HEK293 (cell line): Measurements from ENCODE around the gene XKR7.

ENCODE experiments used
- CTCF ChIA-PET: fragments of 350-600 bp; formaldehyde crosslinking; extraction: SDS; loops from one replicate; lab custom pipeline; 2021; ENCODE audit warnings: antibody characterized with exemption; lab: Yijun Ruan, JAX
- POLR2A ChIA-PET: fragments of 300-600 bp; formaldehyde crosslinking; extraction: SDS; loops from one replicate; lab custom pipeline; 2020; ENCODE audit warnings: antibody characterized with exemption, inconsistent platforms; lab: Yijun Ruan, JAX
- H3K27ac ChIP-seq: fragments of 200-500 bp; sonication (Bioruptor generic); 2 replicates; pipeline ENCODE4 v1.5.1; 2014; ENCODE audit warnings: low read depth, low read length, control low read depth, inconsistent platforms; ENCODE audit errors: extremely low read depth
- H3K36me3 ChIP-seq, 2 experiments: fragments of 200-500 bp in 1 of 2; sonication (Bioruptor generic) in 1 of 2; 1 replicate in 1 of 2; 2 replicates in 1 of 2; pipeline ENCODE4 v1.5.1; 2014 to 2017; ENCODE audit warnings: inconsistent platforms in 2 of 2, low read length in 2 of 2; ENCODE audit not compliant: control insufficient read depth in 2 of 2, insufficient read depth in 1 of 2
- H3K4me1 ChIP-seq: fragments of 200-500 bp; sonication (Bioruptor generic); 2 replicates; pipeline ENCODE4 v1.5.1; 2014; ENCODE audit warnings: mild to moderate bottlenecking, low read length, inconsistent platforms; ENCODE audit not compliant: control insufficient read depth, insufficient read depth
- H3K4me3 ChIP-seq: 2 replicates; pipeline ENCODE4 v1.5.1; 2011; ENCODE audit warnings: low read depth, mild to moderate bottlenecking, control low read depth, low read length, moderate library complexity
- H3K9me3 ChIP-seq: fragments of 200-500 bp; sonication (Bioruptor generic); 2 replicates; pipeline ENCODE4 v1.5.1; 2014; ENCODE audit warnings: low read depth, low read length, inconsistent platforms; ENCODE audit not compliant: control insufficient read depth, insufficient read depth
- KLF9 ChIP-seq: fragments of 450-650 bp; formaldehyde crosslinking; IDR thresholded peaks from 2 replicates; pipeline ENCODE4 v1.5.1; 2016; ENCODE audit warnings: missing biosample characterization, missing genetic modification characterization, low read depth
- YY2 ChIP-seq: fragments of 450-650 bp; formaldehyde crosslinking; IDR thresholded peaks from 2 replicates; pipeline ENCODE4 v1.5.1; 2016; ENCODE audit warnings: missing biosample characterization, missing genetic modification characterization
- ZFP37 ChIP-seq: fragments of 450-650 bp; formaldehyde crosslinking; IDR thresholded peaks from 2 replicates; pipeline ENCODE4 v1.5.1; 2016; ENCODE audit warnings: missing biosample characterization, missing genetic modification characterization
- ZNF266 ChIP-seq: fragments of 450-650 bp; formaldehyde crosslinking; IDR thresholded peaks from 2 replicates; pipeline ENCODE4 v1.5.1; 2016; ENCODE audit warnings: missing biosample characterization, missing genetic modification characterization, low read depth
- ZNF280C ChIP-seq: fragments of 450-650 bp; formaldehyde crosslinking; IDR thresholded peaks from 2 replicates; pipeline ENCODE4 v1.5.1; 2016; ENCODE audit warnings: missing biosample characterization, missing genetic modification characterization
- ZNF335 ChIP-seq: fragments of 450-650 bp; formaldehyde crosslinking; conservative IDR thresholded peaks from 2 replicates; pipeline ENCODE4 v1.5.1; 2016; ENCODE audit warnings: missing biosample characterization, missing genetic modification characterization
- ZNF571 ChIP-seq: fragments of 450-650 bp; formaldehyde crosslinking; IDR thresholded peaks from 2 replicates; pipeline ENCODE4 v1.5.0; 2017; ENCODE audit warnings: missing biosample characterization, missing genetic modification characterization
- ZNF692 ChIP-seq: fragments of 450-650 bp; formaldehyde crosslinking; IDR thresholded peaks from 2 replicates; pipeline ENCODE4 v1.5.1; 2016; ENCODE audit warnings: missing biosample characterization, missing genetic modification characterization
- ZNF791 ChIP-seq: fragments of 450-650 bp; formaldehyde crosslinking; IDR thresholded peaks from 2 replicates; pipeline ENCODE4 v1.5.1; 2016; ENCODE audit warnings: missing biosample characterization, missing genetic modification characterization
- ZSCAN23 ChIP-seq: fragments of 450-650 bp; formaldehyde crosslinking; IDR thresholded peaks from 2 replicates; pipeline ENCODE4 v1.5.1; 2016; ENCODE audit warnings: missing biosample characterization, missing genetic modification characterization
- TF ChIP-seq, protein P1 (sequence below): fragments of 450-650 bp; formaldehyde crosslinking; IDR thresholded peaks from 2 replicates; pipeline ENCODE4 v1.5.1; 2016; ENCODE audit warnings: missing biosample characterization, missing genetic modification characterization
- TF ChIP-seq, protein P2 (sequence below): fragments of 450-650 bp; formaldehyde crosslinking; optimal IDR thresholded peaks from 2 replicates; pipeline ENCODE3; 2016; ENCODE audit warnings: missing biosample characterization, mild to moderate bottlenecking, missing genetic modification characterization
- TF ChIP-seq, protein P3 (sequence below): fragments of 450-650 bp; formaldehyde crosslinking; IDR thresholded peaks from 2 replicates; pipeline ENCODE4 v1.5.1; 2017; ENCODE audit warnings: missing biosample characterization, missing genetic modification characterization
- TF ChIP-seq, protein P4 (sequence below): fragments of 450-650 bp; formaldehyde crosslinking; conservative IDR thresholded peaks from 2 replicates; pipeline ENCODE4 v1.5.1; 2016; ENCODE audit warnings: low read depth, missing biosample characterization, missing genetic modification characterization

XKR7 gene

DNA sequence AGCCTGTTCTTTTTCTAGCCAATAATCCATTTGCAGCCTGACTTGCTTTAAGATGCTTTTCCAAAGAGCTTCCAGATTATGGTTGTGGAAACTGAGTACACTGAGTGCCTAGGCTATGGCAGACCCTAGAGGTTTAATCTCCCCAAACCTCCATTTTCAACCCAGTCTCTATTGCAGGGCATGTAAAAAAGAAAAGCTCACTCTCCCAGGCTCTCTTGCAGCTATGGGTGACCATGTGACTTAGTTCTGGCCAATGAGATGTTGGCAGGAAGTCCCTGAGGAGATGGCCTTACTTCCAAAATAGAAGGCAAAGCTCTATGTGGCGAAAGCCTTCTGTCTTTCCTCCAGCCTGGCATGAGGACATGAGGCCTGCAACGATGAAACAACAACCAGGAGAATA lies 19.9 kb upstream of the XKR7 start:
- ChIA-PET CTCF (interaction anchor here (0.6 to 1.8 kb wide), 5 partner anchors 69 to 428 kb away, joined by 3 to 11 read pairs (median 5); no protein-coding TSS in a partner anchor), POLR2A (no interaction called here)
- no peaks in the 10 kb centered on the region for H3K9me3 ChIP-seq
- H3K4me3 ChIP-seq, result no peak overlapping the region
- no peaks in the 10 kb centered on the region for H3K4me1 ChIP-seq
- peaks cover 0 to 76% of the 10 kb centered on the region in 2 experiments; a peak in 2 of 3 replicates for H3K36me3 ChIP-seq
- TF ChIP-seq YY2 (tag by site-specific recombination) (no peak), ZFP37 (tag by site-specific recombination) (no peak), ZNF692 (tag by site-specific recombination) (no peak), KLF9 (tag by site-specific recombination) (no peak), ZNF571 (tag by site-specific recombination) (no peak), ZNF280C (tag by site-specific recombination) (no peak), ZNF266 (tag by site-specific recombination) (no peak), ZNF335 (tag by site-specific recombination) (no peak), ZNF791 (tag by site-specific recombination) (no peak), ZSCAN23 (tag by site-specific recombination) (no peak)
- TF ChIP-seq, protein P1, sequence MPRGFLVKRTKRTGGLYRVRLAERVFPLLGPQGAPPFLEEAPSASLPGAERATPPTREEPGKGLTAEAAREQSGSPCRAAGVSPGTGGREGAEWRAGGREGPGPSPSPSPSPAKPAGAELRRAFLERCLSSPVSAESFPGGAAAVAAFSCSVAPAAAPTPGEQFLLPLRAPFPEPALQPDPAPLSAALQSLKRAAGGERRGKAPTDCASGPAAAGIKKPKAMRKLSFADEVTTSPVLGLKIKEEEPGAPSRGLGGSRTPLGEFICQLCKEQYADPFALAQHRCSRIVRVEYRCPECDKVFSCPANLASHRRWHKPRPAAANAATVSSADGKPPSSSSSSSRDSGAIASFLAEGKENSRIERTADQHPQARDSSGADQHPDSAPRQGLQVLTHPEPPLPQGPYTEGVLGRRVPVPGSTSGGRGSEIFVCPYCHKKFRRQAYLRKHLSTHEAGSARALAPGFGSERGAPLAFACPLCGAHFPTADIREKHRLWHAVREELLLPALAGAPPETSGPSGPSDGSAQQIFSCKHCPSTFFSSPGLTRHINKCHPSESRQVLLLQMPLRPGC, result no peak
- TF ChIP-seq, protein P2, sequence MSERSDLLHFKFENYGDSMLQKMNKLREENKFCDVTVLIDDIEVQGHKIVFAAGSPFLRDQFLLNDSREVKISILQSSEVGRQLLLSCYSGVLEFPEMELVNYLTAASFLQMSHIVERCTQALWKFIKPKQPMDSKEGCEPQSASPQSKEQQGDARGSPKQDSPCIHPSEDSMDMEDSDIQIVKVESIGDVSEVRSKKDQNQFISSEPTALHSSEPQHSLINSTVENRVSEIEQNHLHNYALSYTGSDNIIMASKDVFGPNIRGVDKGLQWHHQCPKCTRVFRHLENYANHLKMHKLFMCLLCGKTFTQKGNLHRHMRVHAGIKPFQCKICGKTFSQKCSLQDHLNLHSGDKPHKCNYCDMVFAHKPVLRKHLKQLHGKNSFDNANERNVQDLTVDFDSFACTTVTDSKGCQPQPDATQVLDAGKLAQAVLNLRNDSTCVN (tag by site-specific recombination), result no peak
- TF ChIP-seq, protein P3, sequence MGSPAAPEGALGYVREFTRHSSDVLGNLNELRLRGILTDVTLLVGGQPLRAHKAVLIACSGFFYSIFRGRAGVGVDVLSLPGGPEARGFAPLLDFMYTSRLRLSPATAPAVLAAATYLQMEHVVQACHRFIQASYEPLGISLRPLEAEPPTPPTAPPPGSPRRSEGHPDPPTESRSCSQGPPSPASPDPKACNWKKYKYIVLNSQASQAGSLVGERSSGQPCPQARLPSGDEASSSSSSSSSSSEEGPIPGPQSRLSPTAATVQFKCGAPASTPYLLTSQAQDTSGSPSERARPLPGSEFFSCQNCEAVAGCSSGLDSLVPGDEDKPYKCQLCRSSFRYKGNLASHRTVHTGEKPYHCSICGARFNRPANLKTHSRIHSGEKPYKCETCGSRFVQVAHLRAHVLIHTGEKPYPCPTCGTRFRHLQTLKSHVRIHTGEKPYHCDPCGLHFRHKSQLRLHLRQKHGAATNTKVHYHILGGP (tag by site-specific recombination), result no peak
- TF ChIP-seq, protein P4, sequence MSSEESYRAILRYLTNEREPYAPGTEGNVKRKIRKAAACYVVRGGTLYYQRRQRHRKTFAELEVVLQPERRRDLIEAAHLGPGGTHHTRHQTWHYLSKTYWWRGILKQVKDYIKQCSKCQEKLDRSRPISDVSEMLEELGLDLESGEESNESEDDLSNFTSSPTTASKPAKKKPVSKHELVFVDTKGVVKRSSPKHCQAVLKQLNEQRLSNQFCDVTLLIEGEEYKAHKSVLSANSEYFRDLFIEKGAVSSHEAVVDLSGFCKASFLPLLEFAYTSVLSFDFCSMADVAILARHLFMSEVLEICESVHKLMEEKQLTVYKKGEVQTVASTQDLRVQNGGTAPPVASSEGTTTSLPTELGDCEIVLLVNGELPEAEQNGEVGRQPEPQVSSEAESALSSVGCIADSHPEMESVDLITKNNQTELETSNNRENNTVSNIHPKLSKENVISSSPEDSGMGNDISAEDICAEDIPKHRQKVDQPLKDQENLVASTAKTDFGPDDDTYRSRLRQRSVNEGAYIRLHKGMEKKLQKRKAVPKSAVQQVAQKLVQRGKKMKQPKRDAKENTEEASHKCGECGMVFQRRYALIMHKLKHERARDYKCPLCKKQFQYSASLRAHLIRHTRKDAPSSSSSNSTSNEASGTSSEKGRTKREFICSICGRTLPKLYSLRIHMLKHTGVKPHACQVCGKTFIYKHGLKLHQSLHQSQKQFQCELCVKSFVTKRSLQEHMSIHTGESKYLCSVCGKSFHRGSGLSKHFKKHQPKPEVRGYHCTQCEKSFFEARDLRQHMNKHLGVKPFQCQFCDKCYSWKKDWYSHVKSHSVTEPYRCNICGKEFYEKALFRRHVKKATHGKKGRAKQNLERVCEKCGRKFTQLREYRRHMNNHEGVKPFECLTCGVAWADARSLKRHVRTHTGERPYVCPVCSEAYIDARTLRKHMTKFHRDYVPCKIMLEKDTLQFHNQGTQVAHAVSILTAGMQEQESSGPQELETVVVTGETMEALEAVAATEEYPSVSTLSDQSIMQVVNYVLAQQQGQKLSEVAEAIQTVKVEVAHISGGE (tag by site-specific recombination), result no peak
- no peak overlapping the region for H3K27ac ChIP-seq
